Activated CD8-positive, alpha-beta memory T cell treated with anti-CD3 and anti-CD28 coated beads for 4 hours (primary cell): ENCODE measurements around the gene KCNMA1.

ENCODE experiments used
- DNase-seq, 2 donors: peaks; one replicate each; pipeline ENCODE4 v3.0.0-alpha.2; 2020; ENCODE audit warnings: low read depth in 2 of 2

Gene KCNMA1

DNA sequence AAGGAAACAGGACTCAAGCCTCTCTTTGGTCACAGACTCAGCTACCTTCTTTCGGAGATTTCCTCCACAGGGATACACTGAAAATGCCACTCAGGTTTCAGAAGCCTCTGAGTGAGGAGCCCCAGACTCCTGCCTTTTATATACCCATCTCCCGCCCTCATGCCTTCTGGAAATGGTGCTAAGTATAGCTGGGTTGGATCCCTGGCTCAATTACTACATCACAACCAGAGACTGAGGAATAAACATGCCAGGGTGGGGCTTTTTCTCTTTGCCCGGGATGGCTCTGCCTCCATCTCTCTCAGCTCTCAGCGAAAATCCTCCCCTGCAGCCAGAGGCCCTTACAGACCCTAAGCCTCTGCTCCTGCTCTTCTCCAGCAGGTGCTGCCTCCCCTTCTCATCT lies 299.5 kb downstream of the KCNMA1 start:
- DNase-seq, result no peak

DNA sequence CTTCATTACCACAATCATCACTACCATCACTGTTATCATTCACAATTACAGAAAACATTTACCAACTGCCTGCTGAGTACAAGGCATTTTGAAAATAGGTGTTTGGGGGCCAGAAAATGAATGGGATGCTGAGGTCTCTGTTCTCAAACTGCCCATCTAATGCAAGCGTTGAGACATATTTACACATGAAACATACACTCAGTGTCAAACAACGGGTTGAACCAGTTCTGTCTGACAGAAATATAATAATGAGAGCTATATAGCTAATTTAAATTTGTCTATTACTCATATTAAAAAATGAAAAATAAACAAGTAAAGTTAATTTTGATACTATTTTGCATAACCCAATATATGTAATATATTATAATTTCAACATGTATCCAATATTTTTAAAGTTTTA lies 303.1 kb downstream of the KCNMA1 start:
- no peak for DNase-seq

DNA sequence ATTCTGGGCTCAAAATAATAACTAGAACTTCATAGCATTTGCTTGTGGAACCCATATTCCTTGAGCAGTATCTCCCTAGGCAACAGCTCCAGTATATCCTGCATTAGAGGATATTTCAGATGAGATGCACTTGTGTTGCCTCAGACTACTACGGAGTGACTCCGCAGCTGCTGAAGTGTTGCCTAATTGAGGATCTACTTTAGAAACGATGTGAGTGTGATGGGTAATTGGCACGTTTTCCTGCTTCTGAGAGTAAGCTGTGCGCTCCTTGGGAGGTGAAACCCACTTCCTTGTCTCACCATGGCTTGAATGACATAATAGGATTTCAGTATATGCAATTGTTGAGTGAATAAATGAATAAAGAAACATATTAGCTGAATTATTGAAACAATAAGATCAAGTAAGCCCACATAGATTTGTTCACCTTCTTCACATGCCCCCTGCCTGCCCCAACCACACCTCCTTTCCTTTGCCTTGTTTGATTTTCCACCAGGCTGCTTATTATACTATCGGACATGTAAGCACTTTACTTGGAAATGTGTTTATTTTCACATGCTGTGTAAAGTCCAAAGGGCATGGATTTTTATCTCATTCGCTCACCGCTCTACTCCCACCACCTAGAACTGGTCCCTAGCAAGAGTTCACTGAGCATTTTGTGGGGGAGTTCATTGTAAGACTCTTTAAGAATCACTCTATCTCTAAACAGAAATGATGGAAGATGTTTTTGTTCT lies 303.8 kb downstream of the KCNMA1 start:
- DNase-seq, result no peak

DNA sequence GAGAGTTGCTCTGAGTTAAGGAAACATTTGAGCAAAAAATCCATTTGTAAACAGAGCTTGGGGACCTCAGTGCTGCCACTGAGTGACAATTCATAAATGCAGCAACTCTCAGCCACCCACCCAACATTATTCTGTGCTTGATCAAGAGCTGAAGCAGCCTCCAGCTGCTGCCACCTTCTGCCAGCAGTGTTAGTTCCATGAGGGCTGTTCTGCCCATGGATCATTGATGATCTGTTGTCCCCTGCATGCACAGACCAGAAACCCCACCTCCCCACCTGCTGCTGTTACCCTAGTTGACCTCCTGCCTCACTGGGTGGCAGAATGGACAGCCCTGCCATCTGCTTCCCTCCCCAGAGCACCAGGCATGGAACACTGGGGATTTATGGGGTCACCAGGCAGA lies 305.4 kb downstream of the KCNMA1 start:
- DNase-seq, result no peak

DNA sequence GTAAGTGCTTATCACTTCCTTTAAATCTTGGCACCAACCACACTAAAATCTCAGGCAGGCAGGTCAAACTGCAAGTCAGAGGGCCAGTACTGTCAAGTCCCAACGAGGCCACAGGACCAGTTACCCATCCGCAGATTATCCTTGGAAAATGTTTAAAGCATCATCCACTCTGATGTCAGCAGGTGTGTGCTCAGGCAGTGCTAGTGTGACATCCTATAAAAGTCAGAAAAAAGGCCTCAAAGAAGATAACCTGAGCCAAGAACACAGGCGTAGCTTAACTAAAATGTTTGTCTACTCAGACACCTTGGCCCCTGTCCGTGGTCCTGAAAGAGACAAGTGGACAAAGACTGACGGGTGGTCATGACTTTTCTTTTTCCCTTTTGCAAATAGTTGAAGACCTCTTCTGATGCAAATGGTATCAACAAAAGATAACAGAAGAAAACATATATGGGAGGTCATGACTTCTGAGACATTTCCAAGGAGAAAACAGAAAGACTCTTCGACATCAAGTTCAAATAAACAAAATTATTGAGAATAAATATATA lies 309.3 kb downstream of the KCNMA1 start:
- DNase-seq, result no peak

DNA sequence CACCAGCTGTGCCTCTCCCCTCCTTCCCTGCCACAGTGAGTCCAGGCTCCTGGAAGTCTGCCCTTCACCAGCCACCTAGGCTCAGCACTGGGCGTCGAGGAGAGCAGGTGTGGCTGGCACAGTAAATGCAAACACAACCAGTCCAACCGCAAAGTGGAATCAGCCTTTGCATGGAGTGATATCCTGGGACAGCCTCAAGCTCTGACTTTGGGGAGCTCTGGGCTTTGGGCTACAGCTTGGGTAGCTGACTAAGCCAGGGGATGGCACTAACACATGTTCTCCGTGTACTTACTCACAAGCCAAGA lies 312.4 kb downstream of the KCNMA1 start:
- no peak for DNase-seq

DNA sequence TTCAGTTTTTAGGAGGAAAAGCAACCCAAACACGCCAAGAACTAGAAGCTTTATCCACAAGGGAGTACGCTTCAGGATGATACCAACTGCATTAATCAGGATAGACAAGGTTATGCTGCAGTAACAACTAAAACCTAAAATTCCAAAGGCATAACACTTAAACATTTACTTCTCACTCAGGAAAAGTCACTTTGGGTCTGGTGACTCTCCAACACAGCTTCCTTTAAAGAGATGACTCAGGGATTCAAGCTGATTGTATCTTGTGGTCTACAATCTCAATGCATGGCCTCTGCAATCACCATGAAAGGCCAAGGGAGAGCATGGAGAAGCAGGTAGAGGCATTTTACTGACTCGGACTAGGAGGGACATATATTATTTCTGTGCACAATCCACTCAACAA lies 315.8 kb downstream of the KCNMA1 start:
- no peak for DNase-seq

DNA sequence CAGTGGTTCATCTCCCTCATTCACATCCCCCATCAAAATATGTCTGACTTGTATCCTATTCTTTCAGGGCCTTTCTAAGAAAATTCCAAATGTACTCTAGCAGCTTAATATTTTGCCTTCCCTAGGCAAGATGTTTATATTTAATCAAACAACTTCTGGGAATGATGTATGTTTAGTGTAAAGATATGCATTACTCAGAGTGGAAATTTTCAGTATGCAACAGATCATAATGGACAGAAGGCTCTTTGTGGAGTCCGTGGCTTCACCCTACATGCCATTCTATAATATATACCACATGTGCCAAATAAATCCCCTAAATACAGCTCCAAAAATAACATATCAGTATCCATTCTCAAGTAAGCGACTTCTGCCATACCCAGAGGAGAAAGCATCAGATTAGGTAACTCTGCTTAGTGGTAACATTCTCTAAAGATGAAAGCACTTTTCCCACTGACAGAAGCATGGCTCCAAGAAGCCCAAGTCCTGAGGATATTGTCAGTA lies 316.6 kb downstream of the KCNMA1 start:
- DNase-seq, result no peak

DNA sequence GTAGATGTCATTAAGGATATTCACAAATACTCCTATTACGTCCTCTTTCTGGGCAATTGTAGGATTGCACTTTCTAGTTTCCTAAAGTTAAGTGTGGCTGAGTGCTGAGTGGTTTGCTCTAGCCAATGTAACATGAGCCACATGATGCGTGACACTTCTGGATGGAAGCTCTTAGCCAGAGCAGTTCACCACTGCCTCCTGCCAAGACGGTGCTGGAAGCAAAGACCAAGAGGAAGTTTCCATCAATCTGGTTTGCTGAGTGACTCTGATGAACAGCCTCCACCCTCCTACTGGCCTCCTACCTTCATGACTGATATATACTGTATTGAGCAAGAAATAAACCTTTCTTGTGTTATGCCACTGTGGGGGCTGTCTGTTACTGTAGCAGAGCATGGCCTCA lies 318.1 kb downstream of the KCNMA1 start:
- DNase-seq, result no peak

DNA sequence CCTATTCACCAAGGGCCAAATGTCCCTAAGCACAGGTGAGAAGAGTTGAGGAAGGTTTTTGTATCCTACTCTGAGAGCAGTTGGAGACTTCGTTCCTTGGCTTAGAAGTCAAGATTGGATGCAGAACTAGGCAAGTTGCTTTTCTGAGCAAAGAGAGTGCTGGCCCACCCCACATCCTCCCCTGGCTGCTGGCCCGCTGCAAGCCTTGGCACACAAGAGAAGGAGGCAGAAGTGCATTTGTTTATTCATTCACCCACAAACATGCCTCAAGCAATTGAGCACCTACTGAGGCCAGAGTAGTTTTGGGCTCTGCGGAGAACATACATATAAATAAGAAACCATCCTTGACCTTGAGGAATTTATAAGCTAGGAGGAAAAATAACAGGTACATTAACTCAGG lies 318.9 kb downstream of the KCNMA1 start:
- DNase-seq, result no peak

DNA sequence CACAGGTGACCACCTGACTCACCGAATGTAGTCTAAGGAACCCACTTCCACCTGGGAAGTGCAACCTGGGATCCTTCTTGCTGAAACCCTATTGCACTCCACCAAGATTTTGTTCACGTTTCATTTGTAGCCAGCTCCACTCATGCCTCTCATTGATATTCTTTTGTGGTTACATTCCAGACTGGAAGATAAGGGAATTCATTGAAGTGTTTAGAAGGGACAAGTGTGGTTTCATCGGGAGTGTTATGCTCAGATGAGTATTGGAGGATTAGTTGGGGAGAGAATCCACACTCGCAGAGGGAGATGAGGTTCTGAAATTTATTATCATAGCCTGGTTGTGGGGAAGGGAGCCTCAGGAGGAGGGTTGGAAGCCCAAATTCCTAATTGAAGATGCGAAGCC lies 320.4 kb downstream of the KCNMA1 start:
- DNase-seq, result no peak

DNA sequence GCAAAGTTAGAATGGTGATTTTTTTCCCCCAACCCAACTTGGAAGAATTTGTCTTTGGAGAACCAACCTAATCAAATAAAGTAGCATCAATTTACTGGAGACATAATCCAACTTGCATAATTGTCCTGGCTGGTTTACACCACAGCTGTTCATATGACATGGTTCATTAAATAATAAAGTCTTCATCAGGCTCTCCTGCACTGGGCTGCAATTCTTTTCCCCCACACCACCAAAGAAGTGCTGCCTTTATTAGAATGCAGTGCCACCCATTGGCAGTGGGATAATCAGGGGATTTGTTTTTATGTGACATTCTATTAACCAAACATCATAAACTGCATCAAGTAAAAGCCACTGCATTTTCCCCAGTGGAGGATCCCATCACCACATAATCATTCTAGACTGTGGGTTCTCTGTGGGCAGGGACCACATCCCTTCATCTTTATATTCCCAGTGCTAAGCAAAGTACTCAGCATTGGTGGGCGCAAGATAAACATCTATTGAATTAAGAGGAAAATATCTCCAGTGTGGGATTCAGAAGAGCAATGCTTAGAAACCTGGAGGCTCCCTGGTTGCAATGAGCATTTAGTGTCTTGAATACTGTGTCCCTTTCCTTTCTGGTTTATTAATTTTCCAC lies 322.0 kb downstream of the KCNMA1 start:
- no peak for DNase-seq

DNA sequence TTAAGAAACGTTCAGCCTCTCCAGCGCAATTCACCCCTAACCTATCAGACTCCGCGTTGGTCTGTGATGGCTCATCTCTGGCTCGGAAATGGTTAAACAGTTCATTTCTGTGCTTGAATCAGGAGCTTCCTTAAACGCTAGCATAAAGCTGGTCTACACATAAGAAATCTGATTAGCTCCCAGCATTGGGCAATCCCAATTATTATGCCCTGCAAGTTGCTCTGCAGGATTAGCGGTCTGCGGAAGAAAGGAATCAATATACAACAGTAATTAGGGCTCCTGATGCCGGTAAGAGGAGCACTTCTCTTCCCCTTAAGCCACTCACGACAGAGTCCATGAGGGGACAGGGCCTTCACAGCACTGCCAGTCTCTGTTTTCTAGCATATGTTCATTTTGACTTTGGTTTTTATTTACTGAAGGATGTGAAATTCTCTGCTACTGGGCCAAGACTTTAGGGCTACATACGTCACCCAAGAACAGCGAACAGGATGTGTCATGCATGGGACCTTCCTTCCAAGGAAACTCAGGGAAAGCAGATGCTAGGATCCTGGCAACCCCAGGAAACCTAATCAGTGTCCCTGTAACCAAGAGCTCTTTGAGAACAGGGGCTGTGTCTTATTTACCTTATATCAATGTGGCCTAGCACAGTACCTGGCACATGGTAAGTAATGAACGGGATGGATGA lies 324.4 kb downstream of the KCNMA1 start:
- DNase-seq, result no peak

DNA sequence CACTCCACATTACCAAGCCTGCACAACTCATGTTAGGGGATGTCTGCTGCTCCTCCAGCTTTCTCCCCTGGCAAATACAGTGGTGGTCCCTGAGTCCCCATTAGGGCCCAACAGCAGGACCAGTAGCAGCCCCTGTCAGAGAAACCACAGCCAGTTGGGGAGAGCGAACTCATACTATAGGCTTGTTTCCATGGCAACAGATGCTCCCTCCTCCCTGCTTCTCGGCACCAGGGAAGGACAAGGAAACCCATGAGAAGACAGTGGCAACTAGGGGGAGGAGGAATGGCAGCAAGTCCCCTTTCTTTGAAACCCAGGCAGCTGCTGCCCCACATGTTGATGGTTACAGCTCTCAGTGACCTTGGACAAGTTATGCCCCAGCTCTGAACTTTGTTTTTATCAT lies 326.4 kb downstream of the KCNMA1 start:
- DNase-seq, result no peak

DNA sequence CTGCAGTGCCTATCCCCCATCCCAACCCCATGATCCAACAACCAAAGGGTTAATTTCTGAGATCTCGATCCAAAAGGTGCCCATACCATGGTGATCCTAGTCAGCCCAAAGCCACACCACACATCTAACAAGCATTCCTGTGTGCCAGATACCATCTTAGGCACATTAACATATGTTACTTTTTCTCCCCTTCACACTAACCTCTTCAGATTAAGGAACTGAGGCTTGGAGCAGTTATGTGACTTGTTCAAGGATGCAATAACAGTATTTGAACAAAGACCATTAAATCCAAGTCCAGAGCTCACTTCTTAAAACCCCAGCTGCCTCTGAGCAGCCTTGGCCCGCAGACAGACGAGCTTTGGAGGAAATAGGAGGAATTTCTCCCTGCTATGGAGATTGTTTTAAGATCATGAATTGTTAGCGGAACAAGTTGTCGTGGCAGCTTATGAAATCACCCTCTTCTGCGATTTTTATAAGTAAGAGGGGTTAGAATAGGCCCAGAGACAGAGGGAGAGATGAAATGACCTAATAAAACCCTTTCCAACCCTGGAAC lies 327.2 kb downstream of the KCNMA1 start:
- no peak for DNase-seq

DNA sequence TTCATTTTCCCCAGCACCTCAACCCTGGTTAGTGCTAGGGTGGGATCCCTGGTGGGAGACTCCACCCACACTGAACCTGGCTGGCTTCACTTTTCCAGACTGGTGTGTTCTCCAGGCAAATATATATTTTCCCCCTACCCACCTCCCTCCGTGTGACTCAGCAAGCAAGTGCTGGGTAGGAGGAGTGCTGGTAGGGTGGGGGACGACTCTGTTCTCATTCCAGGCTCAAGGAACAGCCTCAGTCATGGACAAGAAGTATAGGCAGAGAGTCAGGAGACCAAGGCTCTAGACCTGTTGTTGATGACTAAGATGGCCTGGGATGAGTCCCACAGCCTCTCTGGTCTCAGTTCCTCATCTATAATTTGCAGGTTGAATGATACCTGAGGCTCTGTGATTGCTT lies 328.1 kb downstream of the KCNMA1 start:
- DNase-seq, result no peak

DNA sequence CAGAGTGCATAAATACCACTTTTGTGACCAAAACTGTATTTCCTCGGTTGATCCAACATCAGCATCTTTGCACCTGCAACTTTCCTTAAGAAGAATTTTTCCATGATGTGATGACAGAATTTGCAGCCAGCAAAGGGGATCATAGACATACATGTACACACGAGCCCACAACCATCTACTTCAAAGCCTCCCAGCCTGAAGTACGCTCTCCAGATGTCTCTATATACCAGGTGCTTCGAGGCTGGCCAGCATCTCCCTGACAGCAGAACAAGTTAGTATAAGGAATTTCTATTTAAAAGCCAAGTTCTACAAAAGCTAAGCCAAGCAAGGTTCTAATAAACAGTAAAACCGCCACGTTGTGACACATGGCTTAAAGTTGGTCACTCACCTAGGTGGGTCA lies 328.5 kb downstream of the KCNMA1 start:
- no peak for DNase-seq

DNA sequence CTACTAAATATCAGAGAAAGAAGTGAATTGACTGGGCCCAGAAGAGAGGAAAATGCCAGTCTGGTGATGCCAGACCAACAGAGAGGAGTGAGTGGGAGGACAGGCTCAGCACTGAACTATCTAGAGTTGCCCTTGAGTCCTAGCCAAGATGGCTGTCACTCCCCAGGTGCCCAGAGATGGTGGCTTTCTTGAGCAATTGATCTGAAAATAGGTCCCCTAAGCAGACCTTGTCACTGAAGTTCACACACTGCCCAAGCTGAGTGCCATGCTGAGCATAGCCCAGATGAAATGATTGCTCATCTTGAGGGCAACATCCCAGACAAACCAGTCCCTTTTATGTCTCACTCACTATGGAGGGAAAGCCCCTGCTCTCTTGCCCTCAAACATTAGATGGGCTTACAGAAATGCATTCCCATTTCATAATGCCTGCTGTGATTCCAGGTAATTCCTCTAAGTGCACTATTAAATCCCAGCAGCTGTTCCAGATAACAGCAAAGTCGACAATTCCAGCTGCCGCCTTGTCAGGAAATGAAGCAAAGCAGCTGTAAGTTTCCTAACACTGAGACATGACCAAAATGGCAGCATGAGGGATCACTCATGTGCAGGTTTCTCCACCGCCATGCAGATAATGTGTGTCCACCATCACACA lies 329.4 kb downstream of the KCNMA1 start:
- DNase-seq, result no peak

DNA sequence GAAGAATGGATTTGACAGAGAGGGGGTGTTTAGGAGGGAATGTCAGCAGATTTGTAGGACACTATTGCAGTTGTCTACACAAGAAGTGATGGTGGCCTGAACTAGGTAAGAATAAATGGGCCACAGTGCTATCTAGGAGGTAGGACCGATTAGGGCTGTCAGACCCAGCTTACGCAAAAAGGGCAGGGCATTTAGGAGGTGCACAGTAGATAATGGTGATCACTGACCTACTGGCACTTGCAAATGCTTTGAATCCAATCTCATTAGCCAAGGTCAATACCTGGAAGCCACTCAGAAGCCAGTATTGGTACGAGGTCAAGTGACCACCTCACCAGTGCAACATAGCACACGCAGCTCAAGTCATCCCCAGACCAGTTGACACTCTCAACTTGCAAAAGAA lies 330.9 kb downstream of the KCNMA1 start:
- DNase-seq, result no peak

DNA sequence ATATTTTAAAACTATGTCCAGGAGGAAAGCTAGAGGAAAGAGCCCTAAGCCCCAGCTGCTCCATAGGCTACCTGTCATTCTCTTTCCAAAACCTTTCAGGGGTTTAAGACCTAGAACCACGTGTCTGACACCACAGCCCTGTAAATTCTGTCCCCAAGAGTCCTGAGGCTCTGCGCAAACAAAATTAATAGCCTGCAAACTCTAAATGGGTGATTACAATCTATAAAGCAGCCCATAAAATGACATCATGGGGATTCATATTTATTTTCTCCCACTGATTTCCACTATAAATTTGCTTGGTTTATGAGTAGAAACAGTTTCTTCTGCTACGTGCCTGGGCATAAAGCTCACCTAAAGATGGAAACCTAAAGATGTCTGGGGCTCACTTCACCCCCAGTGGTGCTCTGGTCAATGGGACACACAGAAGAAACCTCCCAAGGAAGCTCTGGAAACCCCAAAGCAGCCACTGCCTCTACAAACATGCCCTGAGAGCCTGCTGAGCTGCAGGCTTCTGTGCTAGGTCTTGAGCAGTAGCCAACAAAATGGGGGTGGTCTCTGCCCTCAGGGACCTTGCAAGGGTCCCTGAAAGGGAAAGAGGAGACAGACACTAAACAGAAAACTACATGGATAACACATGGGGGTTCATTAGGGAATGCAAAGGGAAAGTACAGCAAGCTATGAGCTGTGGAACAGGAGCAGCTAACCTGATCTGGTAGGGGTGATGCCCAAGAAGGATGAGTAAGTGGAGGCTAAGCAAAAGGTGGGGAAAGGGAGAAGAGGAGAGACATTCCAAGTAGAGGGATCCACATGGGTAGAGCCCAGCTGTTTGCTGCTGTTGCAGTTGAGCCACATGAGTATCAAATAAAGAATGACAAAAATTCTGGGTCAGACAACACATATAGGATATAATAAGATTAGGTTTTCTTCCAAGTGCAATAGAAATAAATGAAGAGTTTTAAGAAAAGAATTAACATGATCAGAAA lies 331.7 kb downstream of the KCNMA1 start:
- DNase-seq, result no peak

DNA sequence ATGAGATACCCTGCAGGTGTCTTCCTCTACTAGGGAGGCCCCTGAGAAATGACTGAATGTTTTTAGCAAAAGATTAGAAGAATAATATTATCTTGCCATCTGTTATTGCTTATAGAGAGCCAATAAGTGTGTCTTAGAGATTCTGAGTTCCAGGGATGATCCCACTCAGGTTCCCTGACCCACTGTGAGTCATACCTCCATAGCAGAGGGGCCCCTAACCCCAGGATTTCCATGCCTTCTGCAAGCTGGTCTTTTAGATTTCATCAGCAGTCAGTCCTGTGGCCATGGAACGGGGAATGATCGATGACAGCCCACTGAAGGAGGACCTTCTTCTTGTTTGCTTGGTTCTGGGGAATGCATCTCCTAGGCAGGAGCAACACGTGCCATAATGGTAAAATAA lies 333.4 kb downstream of the KCNMA1 start:
- no peak for DNase-seq
